Hepatocyte (in vitro differentiated cells): ENCODE data around the gene C12orf42.

ENCODE experiments used
- CTCF ChIP-seq: fragments of 200-600 bp; sonication (generic); IDR thresholded peaks from 2 replicates; pipeline ENCODE4 v1.5.1; 2016; ENCODE audit warnings: antibody characterized with exemption, mild to moderate bottlenecking; ENCODE audit not compliant: poor library complexity
- EZH2phosphoT487 ChIP-seq: fragments of 200-600 bp; sonication (generic); IDR thresholded peaks from one replicate; pipeline ENCODE4 v1.6.1; 2018; ENCODE audit warnings: antibody characterized with exemption, mild to moderate bottlenecking, low read depth, moderate library complexity; ENCODE audit not compliant: unreplicated experiment, severe bottlenecking

- TF ChIP-seq CTCF = no peak
- TF ChIP-seq EZH2phosphoT487 = no peak
Observed at GRCh38 chr12:103399986-103400385, 95.8 kb downstream of the C12orf42 start.
